Stimulated activated CD4-positive, alpha-beta T cell treated with anti-CD3 and anti-CD28 coated beads, Interleukin-15, amount 100 ng/mL, for 48 hours (primary cell): ENCODE results near the gene OR51F2.
"Not testable (repeated sequence)": the region's sequence is repeated elsewhere in the genome, so short reads cannot be mapped to it uniquely, and the experiment has no call there.

Source experiments
- DNase-seq, 2 donors: peaks; one replicate each; pipeline ENCODE4 v3.0.0-alpha.2; 2020; ENCODE audit warnings: low read depth in 2 of 2

OR51F2 gene, protein sequence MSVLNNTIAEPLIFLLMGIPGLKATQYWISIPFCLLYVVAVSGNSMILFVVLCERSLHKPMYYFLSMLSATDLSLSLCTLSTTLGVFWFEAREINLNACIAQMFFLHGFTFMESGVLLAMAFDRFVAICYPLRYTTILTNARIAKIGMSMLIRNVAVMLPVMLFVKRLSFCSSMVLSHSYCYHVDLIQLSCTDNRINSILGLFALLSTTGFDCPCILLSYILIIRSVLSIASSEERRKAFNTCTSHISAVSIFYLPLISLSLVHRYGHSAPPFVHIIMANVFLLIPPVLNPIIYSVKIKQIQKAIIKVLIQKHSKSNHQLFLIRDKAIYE

DNA sequence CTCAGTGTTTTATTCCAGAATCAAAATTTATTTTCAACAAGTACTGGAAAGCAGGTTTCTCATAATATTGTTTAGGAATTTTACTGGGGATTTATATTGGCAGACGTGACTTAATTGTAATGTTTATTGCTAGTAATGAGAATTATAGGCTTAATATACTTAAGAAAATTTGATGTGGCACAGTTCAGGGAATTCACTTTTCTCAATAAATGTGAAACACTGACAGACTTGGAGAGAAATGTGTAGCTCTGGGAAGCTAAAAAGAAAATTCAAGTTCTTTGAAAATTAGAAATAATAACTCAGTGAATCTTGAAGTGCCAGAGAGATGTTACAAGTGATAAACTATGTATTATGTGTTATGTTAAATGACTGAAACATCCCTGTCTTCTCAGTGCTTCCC lies at the start of gene OR51F2:
Gene OR51F2 (plus strand): TSS at position 301 of the 400 bp plus-strand sequence. CDS start 101 bp downstream, outside the sequence.
- no peak for DNase-seq

DNA sequence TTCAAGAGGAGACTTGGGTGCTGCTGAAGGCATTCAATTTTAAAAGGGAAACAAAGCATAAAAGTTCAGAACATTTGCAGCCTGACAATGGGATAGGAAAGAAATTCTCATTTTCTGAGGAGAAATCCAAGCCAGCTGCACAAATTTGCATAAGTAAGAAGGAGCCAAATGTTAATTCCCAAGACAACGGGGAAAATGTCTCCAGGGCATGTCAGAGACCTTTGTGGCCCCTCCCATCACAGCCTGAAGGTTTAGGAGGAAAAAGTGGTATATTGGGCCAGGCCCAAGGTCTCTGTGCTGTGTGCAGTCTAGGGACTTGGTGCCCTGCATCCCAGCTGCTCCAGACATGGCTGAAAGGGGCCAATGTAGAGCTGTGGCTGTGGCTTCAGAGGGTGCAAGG lies 38.7 kb upstream of the OR51F2 start:
- DNase-seq = no peak

DNA sequence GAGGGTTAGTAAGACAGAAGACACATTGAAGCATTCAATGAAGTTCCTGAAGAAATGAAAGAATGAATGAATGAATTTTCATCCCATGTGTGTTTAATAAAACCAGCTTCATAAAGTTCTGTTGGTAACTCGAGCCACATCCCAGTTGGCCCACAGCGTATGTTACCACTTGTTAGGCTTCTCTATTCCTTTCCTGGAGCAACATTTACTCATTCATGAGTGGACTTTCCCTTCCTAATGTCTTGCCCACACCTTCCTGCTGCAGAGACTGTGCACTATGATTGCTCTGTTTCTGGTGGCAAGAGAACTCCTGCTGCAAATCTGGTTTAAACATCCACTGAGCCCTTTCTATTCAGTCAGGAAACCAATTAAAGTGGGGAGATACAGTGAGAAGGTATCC lies 23.9 kb upstream of the OR51F2 start:
- no peak for DNase-seq

DNA sequence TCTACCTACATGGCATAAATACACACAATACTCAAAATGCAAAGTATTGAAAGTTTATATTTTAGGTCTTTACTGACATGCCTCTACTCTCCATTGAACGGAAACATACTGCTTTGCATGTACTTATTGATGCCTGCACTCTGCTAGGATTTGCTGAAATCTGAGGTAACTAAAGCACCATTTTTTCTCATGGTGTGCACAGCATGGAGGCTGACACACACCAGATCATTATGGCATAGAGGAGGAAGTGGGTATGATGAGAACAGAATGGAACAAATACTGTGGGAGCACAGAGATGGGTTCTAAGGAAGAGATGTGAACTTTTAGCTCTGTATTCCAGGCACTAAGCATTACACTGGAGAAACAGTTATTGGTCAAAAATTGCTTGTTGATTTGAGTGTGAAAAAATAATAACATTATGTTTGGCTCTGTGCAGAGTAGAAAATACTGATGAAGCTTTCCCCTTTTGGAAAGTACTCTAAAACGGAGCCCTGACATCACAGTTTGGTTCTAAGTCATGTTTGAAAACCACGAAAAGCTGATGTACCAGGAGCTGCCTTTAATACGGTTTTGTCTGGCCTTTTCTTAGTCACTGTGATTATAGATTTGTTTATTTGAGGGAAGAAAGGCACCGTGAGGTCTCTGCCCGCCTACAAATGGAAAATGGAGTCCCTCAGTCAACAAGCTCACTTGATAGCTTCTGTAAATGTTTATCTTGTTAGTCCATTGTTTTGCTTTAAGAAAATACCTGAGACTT lies 22.5 kb upstream of the OR51F2 start:
- no peak for DNase-seq

DNA sequence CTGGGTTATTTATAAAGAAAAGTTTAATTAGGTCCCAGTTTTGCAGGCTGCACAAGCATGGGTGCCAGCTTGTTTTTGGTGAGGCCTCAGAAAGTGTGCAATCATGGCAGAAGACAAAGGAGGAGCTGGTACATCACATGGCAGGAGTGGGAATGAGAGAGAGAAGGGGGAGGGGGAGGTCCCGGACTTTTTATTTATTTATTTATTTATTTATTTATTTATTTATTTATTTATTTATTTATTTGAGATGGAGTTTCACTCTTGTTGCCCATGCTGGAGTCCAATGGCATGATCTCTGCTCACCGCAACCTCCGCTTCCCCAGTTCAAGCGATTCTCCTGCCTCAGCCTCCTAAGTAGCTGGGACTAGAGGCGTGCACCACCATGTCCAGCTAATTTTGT lies 19.8 kb upstream of the OR51F2 start:
- DNase-seq = not testable (repeated sequence)

DNA sequence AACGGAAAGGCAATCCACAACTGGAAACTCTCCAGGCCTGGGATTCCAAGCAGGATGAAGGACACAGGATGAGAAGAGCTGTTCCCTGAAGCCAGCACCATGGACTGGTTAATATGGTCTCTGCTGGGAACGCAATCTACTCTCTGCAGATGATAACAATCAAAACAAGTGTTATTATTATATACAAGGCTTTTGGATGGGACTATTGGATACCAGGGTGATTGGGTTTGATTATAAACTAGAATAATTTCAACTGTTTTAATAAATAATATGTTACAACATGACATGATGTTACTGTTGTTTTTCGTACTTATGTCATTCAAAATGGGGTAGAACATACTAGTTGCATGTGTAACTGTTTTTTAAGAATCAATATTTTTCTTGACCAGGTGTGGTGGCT lies 16.8 kb upstream of the OR51F2 start, which contains the start of gene OR52R1:
Gene OR52R1 (minus strand): TSS at position 101 of the 400 bp plus-strand sequence. CDS start 0 bp downstream, at position 101.
- DNase-seq = no peak

DNA sequence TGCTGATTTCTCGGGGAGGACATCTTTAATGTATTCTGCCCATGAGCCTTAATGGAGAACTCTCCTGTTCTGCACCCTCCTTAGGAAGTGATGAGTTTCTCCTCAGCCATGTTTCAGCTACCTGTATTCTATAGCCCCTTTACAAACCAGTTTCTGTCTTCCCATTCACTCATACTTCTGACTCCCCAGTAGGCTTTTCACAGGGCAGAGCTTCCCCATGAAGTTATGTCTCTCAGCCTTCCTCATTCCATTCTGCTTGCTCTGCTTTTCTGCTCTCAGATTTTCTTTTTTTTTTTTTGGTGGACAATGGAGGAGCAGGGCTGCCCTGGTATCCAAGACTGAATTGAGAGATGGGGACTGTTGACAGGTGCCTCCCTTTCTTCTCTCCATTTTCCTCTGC lies 12.6 kb upstream of the OR51F2 start:
- DNase-seq = no peak

DNA sequence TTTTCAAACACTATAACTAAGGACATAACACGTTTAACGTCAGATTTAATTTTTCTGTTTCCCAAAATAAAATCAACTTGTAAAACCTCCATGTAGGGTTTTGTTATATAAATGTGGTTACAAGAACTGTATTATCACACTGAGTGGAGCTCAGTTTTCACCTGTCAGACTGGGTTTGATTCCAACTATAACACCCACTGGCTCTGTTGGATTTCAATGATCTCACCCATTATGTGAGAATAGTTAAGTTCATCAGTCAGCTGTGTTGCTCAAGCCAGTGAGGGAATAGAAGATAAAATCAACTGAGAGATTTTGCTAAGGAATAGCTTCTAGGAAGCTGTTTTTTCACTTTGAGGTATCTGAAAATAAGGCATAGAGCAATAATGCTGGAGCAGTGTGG lies 11.9 kb upstream of the OR51F2 start:
- DNase-seq = no peak

DNA sequence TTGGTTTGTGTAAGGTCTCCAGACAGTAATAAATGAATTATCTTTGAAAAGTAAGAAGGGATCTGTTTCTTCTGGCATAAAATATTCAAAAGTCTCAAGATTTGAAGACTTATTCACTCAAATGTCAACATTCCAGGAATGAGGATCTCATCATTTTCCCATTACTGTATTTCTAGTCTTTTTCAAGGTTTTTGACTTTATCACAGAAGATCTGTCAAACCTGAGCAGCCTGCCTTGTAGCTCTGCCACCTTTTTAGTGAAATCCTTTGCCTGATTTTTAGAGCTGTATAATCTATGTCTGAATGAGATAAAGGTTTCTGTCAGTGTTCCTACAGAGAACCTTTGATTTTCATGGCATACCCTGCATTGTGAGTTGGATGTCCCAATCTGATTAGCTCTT lies 4.0 kb downstream of the OR51F2 start:
- DNase-seq = no peak

DNA sequence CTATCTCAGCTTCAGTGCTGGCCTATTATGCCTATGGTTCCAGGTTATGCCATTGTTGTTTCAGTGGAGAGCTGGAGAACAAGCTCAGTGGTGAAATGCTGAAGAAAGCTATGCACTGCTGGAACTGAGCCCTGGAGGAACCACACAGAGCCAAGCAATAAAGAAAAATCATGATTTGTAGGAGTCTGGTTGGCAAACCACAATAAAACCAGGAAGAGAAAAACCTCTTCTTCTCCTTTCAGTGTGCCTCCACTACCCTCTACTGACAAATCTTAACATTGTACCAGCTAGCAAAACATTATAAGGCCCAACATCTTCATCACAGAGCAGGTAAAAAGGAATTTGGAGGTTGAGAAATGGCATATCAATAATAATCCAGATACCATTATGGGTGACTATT lies 5.3 kb downstream of the OR51F2 start:
- no peak for DNase-seq

DNA sequence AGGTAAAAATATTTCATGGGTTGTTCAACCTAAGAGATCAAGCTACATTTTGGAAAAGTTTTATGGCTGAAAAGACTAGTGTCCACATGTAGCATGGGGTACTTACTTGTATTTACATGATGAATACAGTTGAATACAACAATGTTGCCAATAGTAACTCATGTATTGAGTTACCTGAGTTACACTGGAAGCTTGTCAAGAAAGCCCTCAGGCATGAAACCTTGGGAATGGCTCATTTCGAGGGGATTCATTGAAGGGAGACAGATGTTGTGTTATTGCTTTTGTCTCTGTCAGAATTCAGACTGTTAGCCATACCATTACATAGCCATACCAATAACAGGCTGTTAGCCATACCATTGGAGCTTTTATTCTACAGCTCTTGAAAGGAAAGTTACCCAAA lies 9.2 kb downstream of the OR51F2 start:
- DNase-seq = no peak

DNA sequence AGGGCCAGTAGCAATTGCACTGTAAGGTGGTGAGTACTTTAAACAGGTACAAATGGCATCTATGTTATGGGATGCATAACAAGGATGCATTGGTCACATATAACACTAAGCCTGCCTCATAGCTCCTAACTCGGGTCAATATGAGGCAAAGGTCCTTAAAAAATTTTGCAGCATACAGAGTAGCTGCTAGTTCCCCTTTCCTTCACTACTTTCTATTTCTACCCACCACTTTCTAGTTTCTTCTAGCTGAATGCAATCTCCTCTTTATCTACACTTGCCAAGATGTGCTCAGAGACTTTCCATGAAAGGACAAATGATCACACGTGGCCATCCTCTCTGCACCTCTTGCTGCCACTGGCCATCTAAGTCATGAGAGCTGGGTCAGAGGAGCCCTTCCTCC lies 9.8 kb downstream of the OR51F2 start:
- DNase-seq = no peak

DNA sequence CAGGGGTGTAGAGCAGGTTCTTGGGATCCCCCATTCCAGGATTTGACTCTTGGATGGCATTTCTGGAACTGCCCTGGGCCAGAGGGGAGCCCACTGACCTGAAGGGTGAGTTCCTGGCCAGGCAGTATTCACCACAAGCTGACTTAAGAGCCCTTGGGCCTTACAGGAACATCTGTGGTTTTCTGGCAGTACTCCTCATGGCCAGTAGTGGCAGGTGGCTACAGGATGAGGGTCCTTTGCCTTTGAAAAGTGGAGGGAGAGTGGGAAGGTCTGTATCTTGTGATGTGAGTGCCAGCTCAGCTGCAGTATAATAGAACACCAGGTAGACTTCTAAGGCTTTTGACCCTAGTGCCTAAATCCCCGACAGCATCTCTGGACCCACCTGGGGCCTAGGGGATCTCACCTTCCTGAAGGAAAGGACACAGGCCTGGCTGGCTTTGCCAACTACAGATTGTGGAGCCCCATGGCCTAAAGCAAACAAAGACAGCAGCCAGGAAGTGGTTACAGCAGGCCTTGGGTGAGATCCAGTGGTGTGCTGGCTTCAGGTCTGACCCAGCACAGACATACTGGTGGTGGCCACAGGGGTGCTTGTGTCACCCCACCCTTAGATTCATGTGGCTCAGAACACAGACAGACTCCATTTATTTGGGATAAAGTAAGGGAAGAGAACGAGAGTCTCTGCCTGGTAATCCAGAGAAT lies 18.9 kb downstream of the OR51F2 start:
- no peak for DNase-seq

DNA sequence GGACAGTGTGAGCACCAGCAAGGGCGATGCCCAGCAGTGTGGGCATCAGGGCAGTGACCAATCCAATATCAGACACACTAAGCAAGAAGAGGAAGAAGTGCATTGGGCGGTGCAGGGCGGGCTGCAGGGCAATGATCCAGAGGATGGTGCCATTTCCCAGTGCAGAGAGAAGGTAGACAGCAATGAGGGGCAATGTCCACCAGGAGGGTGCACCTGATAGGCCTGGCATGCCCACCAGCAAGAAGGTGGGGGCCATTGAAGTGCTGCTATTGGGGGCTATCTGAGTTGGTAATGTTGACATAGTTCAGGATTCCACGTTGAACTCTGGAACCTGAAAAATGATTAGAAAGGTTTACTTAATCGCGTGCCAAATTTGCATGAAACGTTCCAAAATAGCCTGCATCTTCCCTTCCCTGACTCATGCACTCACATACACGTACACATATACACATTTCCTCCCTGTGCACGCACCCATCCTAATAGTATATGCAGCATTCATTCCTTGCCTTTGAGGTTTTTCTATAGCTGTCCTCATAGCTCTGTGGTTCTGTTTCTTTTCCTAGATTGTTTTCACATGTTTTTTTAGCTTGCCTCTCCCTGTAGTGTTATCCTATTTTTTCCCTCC lies 27.9 kb downstream of the OR51F2 start, which contains the start of gene OR51S1:
Gene OR51S1 (minus strand): TSS at position 301 of the 625 bp plus-strand sequence. CDS start 0 bp downstream, at position 301.
- DNase-seq = no peak

DNA sequence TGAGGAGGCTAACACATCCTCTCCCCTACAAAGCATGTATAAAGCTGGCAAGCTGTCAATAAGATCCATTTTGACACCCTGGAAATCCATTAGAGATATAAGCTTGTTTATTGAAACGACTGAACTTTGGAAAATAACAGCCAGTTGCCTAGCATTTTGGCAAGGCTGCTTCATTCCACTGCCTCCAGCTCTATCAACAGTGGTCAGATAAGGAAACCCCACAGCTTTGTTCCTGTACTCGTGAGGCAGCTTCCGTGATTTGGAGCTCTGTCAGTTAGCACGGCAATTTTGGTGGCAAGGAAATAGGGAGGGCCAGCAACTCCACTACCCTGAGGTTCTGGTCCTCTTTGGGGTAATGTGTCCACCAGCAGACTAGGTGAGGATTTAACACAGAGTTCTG lies 29.9 kb downstream of the OR51F2 start:
- no peak for DNase-seq

DNA sequence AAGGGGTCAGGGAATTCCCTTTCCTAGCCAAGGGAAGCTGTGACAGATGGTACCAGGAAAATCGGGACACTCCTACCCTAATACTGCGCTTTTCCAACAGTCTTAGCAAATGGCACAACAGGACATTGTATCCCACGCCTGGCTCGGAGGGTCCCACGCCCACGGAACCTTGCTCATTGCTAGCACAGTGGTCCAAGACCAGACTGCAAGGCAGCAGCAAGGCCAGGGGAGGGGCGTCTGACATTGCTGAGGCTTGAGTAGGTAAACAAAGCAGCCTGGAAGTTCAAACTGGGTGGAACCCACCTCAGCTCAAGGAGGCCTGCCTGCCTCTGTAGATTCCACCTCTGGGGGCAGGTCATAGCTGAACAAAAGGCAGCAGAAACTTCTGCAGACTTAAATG lies 33.2 kb downstream of the OR51F2 start:
- DNase-seq = not testable (repeated sequence)

DNA sequence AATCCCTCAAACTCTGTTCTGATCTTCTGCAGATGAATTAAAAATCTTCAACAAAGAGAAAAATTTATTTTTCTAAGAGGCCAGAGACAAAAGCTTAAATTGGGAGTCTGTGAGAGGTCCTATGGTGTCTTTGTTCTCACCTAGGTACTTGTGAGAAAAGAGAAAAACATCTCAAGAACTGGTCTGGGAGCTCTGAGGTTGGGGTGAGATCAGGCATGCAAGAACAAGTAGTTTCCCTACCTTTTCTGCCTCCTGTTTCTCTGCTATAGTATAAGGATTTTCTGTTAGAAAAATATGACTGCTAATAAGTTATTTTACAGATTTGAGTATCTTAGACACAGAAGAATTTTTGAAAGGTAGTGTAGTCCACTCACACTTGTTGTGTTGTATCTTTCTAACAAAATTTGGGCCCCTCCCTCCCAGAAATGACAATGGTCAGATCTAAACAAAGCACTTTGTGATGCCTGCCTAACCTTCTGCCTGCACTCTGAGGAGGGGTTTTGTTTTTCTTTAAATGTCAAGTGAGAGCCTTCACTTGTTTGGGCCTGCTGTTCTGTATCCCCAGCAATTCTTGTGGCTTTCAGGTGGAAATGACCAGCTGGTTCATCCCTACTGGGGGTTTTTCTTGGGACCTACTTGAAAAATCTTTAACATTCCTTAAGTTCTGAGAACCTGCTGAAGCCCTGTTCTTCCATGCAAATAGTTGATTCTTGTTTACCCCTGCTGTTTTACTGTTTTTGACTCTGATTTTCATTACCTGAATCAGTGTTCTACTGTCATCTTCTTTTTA lies 41.5 kb downstream of the OR51F2 start:
- DNase-seq = no peak

DNA sequence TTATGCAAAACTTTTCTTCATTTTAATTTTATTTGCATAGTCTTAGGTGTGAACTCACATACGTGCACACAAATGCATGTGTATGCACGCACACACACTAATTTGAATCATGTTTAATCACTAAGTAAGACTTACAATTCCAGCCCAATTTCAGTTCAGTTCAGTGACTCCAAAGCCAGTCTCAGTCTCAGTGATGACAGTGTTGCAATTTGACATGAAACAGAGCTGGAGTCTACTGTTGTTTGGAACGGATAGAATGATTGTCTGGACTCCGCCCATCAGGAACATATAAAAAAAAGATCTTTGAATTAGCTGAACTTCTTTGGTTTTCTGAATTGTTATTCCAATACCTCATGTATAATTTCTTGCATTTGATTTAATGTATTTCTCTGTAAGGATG lies 42.8 kb downstream of the OR51F2 start:
- DNase-seq = no peak

DNA sequence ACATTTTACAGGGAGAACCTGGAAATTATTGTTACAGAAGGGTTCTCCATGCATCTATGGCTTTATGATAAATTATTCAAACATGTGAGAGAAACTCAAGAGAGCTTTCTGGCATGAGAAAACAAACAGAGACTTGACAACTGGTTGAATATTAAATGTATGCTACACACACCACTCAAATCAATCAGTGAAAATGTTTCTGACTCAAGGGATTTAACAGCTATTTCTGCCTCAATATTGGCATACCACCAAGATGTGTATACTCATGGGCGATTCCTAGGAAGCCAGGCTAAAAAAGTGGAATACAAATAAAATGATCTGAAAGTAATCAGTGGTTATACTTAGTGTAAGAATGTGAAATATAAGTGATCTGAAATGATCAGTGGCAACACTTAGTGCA lies 44.7 kb downstream of the OR51F2 start:
- no peak for DNase-seq
